GM21737 (cell line): ENCODE results near the gene TSPYL6.
A peak's percentile ranks its signal among the peaks of the same experiment; 100 is the strongest.
"Not testable (repeated sequence)": the region's sequence is repeated elsewhere in the genome, so short reads cannot be mapped to it uniquely, and the experiment has no call there.

ENCODE experiments used
- ATAC-seq: cut with Tn5 transposase; IDR thresholded peaks from one replicate; pipeline ENCODE4 v1.9.1; 2021; ENCODE audit warnings: mild to moderate bottlenecking, moderate library complexity; ENCODE audit not compliant: unreplicated experiment

Gene TSPYL6

GRCh38 chr2:54256091-54256694 is at the start of gene TSPYL6:
Gene TSPYL6 (minus strand): TSS chr2:54256229. CDS start chr2:54256151, 78 bp downstream.
- ATAC-seq: no peak

GRCh38 chr2:54303631-54304030 is 47.6 kb upstream of the TSPYL6 start:
- no peak for ATAC-seq

GRCh38 chr2:54298514-54298913 is 42.5 kb upstream of the TSPYL6 start:
- ATAC-seq: no peak

- ATAC-seq: no peak
These were observed 39.9 kb upstream of the TSPYL6 start for GRCh38 chr2:54295911-54296310.

GRCh38 chr2:54294665-54295064 is 38.6 kb upstream of the TSPYL6 start:
- not testable (repeated sequence) for ATAC-seq

- no peak for ATAC-seq
These were observed 34.5 kb upstream of the TSPYL6 start for GRCh38 chr2:54290356-54291025.

- ATAC-seq: no peak
These were observed 33.9 kb upstream of the TSPYL6 start for GRCh38 chr2:54289917-54290316.

GRCh38 chr2:54287532-54287931 is 31.5 kb upstream of the TSPYL6 start:
- no peak for ATAC-seq

- ATAC-seq: no peak
These were observed 29.4 kb upstream of the TSPYL6 start for GRCh38 chr2:54285451-54285850.

GRCh38 chr2:54284826-54285225 is 28.8 kb upstream of the TSPYL6 start:
- no peak for ATAC-seq

GRCh38 chr2:54279385-54279784 is 23.4 kb upstream of the TSPYL6 start:
- no peak for ATAC-seq

GRCh38 chr2:54275541-54275940 is 19.5 kb upstream of the TSPYL6 start:
- no peak for ATAC-seq

- no peak for ATAC-seq
These were observed 18.8 kb upstream of the TSPYL6 start for GRCh38 chr2:54274781-54275242.

- peak; percentile 95 for ATAC-seq
These were observed 16.0 kb upstream of the TSPYL6 start for GRCh38 chr2:54271843-54272627.

- ATAC-seq: no peak
These were observed 15.2 kb upstream of the TSPYL6 start for GRCh38 chr2:54271189-54271588.

GRCh38 chr2:54267577-54267976 is 11.5 kb upstream of the TSPYL6 start:
- no peak for ATAC-seq

- ATAC-seq: not testable (repeated sequence)
These were observed 9.1 kb upstream of the TSPYL6 start for GRCh38 chr2:54265081-54265480.

GRCh38 chr2:54262015-54262765 is 6.2 kb upstream of the TSPYL6 start:
- no peak for ATAC-seq

- ATAC-seq: no peak
These were observed 5.5 kb upstream of the TSPYL6 start for GRCh38 chr2:54261537-54261936.

- no peak for ATAC-seq
These were observed 4.2 kb upstream of the TSPYL6 start for GRCh38 chr2:54260241-54260595.
